ENCODE results near the gene ACCSL.
A peak's percentile ranks its signal among the peaks of the same experiment; 100 is the strongest.

ACCSL gene

GRCh38 chr11:44018829-44019228 is 29.0 kb upstream of the ACCSL start:
- DNase-seq, result no peak

DNA sequence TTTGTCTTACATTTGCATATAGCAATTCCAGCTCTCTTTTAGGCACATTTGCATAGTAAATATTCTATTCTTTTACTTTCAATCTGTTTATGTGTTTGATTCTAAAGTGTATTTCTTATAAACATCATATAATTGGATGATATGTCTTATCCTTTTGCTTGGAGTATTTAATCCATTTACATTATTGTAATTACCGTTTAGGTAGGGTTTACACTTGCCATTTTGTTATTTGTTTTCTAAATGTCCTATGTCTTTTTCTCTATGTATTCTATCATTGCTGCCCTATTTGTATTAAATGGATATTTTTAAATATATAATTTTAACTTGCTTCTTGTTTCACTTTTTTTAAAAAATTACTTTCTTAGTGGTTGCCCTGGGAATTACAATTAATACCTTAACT is 22.8 kb upstream of the ACCSL start:
- DNase-seq, result no peak

GRCh38 chr11:44025727-44026126 is 22.1 kb upstream of the ACCSL start:
- no peak for DNase-seq

DNA sequence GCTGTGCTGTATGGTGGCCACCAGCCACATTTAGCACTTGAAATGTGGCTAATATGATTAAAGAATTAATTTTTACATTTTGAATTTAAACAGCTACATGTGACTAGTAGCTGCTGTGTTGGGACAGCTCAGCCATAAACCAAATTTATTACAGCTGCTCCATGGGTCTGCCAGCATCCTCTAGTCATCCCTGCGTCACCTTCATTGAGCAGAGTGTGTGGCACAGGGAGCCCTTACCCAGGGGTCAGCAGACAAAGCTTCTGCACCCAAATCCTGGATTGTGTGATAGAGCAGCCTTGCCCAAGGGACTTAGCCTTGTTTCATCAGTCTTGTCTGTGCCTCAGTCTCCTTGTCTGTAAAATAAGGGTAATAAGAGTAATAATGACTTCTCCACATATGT is 19.4 kb upstream of the ACCSL start:
- no peak for DNase-seq

GRCh38 chr11:44028816-44029506 is 18.8 kb upstream of the ACCSL start:
- no peak for DNase-seq

DNA sequence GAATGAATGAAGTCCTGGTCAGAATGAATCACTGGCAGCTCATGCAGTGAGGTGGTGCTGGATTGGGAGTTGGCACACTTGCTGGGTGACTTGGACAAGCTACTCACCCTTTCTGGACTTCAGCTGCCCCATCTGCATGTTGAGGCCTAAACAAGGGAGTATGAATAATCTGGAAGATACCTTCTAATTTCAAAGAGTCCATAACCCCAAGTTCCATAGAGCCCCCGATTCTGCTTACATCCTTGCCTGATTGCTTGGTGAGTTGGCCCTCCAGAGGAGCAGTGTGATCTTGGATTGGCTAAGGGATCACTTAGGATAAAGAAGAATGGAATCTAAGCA is 18.3 kb upstream of the ACCSL start:
- DNase-seq, result no peak

- no peak for DNase-seq
These were observed 17.5 kb upstream of the ACCSL start for GRCh38 chr11:44029977-44030911.

DNA sequence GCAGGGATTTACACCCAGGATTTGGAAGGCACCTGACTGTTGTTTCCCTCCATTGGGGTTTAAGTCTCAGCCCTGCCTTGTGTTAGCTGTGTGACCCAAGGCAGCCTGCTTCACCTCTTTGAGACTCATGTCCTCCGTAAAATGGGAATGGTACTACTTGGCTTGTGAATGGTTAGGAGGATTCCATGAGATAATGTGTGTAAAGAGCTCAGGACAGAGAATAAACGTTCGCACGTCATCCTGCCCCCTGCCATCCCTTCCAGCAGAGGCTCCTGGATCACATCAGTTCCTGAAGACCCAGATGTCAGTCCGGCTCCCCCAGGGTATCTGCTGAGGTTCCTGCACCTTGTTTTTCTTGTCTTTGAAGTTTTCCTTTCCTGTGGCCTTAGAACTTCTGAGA is 16.8 kb upstream of the ACCSL start:
- no peak for DNase-seq

DNA sequence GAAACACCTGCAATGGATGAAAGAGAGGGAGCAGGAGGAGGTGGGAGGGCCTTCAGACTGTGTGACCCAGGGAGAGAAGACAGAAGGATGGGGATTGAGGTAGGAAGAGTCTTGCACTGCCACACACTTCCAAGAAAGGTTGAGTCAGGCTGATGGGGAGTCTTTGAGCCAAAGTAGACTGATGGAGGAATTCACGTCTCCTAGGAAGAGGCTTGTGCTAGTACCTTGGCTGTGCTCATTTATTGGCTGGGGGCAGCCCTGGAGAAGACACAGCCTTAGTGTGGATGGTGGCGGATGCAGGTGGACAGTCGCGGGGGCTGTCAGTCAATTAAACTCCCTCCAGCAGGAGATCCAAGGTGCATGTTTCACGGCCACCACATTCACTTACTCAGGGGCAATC is 16.2 kb upstream of the ACCSL start:
- no peak for DNase-seq

GRCh38 chr11:44032299-44033085 is 15.3 kb upstream of the ACCSL start:
- DNase-seq, result no peak

- no peak for DNase-seq
These were observed 14.3 kb upstream of the ACCSL start for GRCh38 chr11:44033411-44033850.

- no peak for DNase-seq
These were observed 13.9 kb upstream of the ACCSL start for GRCh38 chr11:44033856-44034255.

- no peak for DNase-seq
These were observed 13.1 kb upstream of the ACCSL start for GRCh38 chr11:44034639-44035038.

GRCh38 chr11:44036811-44037657 is 10.7 kb upstream of the ACCSL start:
- DNase-seq, result peak; percentile 72

- DNase-seq, result no peak
These were observed 10.2 kb upstream of the ACCSL start for GRCh38 chr11:44037658-44037998.

DNA sequence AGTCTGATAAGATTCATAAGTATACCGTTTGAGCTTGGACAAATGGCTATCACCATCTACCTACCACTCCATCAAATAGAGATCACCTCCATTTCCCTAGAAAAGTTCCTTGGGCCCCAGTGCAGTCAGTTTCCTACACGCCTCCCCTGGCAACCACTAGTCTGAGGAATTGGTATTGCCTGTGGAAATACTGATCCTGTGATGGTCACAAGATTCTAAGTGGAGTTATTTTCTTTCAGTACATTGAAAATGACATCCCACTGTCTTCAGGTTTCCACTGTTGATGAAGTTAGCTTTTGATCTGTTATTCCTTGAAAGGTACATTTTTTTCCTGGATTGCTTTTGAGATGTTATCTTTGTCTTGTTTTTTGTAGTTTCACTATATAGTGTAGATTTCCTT is 4.6 kb upstream of the ACCSL start:
- DNase-seq, result no peak

- no peak for DNase-seq
These were observed 1.6 kb upstream of the ACCSL start for GRCh38 chr11:44046182-44046581.

DNA sequence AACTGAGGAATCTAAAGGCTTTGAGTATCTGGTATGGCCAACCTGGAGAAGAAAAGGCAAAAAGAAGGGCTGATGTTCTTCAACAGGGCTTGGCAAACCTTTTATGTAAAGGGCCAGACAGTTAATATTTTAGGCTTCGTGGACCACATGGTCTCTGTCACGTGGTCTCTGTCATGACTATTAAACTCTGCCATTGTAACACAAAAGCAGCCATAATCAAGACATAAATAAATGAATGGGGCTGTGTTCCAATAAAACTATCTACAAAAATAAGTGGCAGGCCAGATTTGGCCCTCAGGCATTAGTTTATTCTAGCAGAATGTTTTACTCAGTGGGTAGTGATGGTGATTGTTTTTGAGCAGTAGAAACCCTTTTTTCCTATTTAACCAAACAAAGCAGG is 483 bp upstream of the ACCSL start:
- no peak for DNase-seq

GRCh38 chr11:44049832-44050231 is 2.1 kb downstream of the ACCSL start:
- DNase-seq, result no peak

DNA sequence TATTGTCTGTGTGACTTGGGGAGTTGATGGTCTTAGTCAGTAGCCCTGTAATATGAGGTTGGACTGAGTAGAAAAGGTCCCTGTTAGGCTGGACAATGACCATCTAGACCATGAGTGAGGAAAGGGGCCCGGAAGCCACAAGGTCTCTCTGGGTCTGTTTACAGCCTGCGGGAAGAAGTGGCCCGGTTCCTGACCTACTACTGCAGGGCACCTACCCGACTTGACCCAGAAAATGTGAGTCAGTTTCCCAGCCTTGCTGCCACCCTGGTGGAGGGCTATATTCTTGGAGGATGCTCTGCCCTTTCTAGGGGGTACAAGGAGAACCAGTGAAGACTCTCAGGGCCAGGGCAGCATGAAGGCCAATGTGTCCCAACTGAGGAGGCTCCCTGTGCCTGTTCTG is 3.4 kb downstream of the ACCSL start:
- DNase-seq, result no peak

GRCh38 chr11:44057340-44057739 is 9.6 kb downstream of the ACCSL start:
- no peak for DNase-seq

GRCh38 chr11:44058275-44058674 is 10.5 kb downstream of the ACCSL start:
- DNase-seq, result no peak

- no peak for DNase-seq
These were observed 17.4 kb downstream of the ACCSL start for GRCh38 chr11:44065161-44065661.
